Esophagus muscularis mucosa (tissue), 4 donors: ENCODE results near the gene CRYAB. TPM values are rescaled to one million over a fixed set of nuclear protein-coding genes. Genes with fewer than 3 reads are reported as not detected.

Experiments
- DNase-seq: peaks from one replicate; pipeline ENCODE4 v3.0.0-alpha.2; 2017; ENCODE audit errors: extremely low spot score
- H3K27ac ChIP-seq, 4 donors: fragments of 200-600 bp; sonication (generic); replicated peaks in 1 of 4; 1 replicate in 3 of 4; 2 replicates in 1 of 4; pipeline ENCODE4 v1.5.1; 2016 to 2019; ENCODE audit warnings: mild to moderate bottlenecking in 1 of 4
- H3K27me3 ChIP-seq, 4 donors: fragments of 200-600 bp; sonication (generic); one replicate each; pipeline versions ENCODE4 v1.5.1 to v1.6.0; 2016 to 2019
- H3K36me3 ChIP-seq, 4 donors: fragments of 200-600 bp; sonication (generic); one replicate each; pipeline ENCODE4 v1.5.1; 2016 to 2019
- H3K4me1 ChIP-seq, 4 donors: fragments of 200-600 bp; sonication (generic); one replicate each; pipeline ENCODE4 v1.5.1; 2016 to 2019
- H3K4me3 ChIP-seq, 4 donors: fragments of 200-600 bp; sonication (generic); 1 replicate in 2 of 4; 2 replicates in 2 of 4; pipeline ENCODE4 v1.5.1; 2016 to 2019; ENCODE audit warnings: mild to moderate bottlenecking in 4 of 4, moderate library complexity in 1 of 4
- H3K9me3 ChIP-seq, 4 donors: fragments of 200-600 bp; sonication (generic); 1 replicate in 3 of 4; 2 replicates in 1 of 4; pipeline ENCODE4 v1.5.1; 2016 to 2019
- CTCF ChIP-seq, 3 experiments: fragments of 200-600 bp in 2 of 3; fragments of 450-650 bp in 1 of 3; sonication (generic) in 2 of 3; IDR thresholded peaks; one replicate each; pipeline ENCODE4 v1.5.1; 2017 to 2019; ENCODE audit warnings: antibody characterized with exemption in 3 of 3, mild to moderate bottlenecking in 2 of 3, moderate library complexity in 1 of 3
- EP300 ChIP-seq: sonication (generic); formaldehyde crosslinking; IDR thresholded peaks from one replicate; pipeline ENCODE4 v1.6.1; 2017; ENCODE audit warnings: antibody characterized with exemption
- POLR2A ChIP-seq: fragments of 450-650 bp; IDR thresholded peaks from one replicate; pipeline ENCODE4 v1.6.1; 2017; ENCODE audit warnings: antibody characterized with exemption, moderate library complexity, mild to moderate bottlenecking, low read depth
- POLR2AphosphoS5 ChIP-seq, 2 donors: sonication (generic); formaldehyde crosslinking; IDR thresholded peaks; one replicate each; pipeline ENCODE4 v1.6.1; 2017; ENCODE audit warnings: antibody characterized with exemption in 2 of 2
- WGBS: methylation state at CpG from one replicate; pipeline ENCODE4 v1.1.5; 2018; 5-methylcytosine and 5-hydroxymethylcytosine counted together
- intact Hi-C: fragments of 100-400 bp; cut with DNase I; formaldehyde crosslinking; loops from one replicate; pipeline ENCODE4 v1.15.1; 2023
- small RNA-seq, 3 donors: library from RNA; depleted of rRNA; stranded (forward); fragments of <200 nt; gene quantifications; one replicate each; pipeline ENCODE3, GENCODE V24; 2016
- total RNA-seq, 4 donors: library from RNA; depleted of rRNA; stranded (reverse); fragments of >200 nt; gene quantifications; one replicate each; pipeline versions ENCODE4 v1.1.0 to v1.2.1, GENCODE V29; 2016

CRYAB gene
- total RNA-seq, 4 donors from 2014 or later, result 315 to 493 (median 382) TPM

GRCh38 chr11:111860257-111860656 lies 51.3 kb downstream of the CRYAB start:
- H3K36me3 ChIP-seq, result peaks cover 48 to 96% (median 71%) of the 10 kb centered on the region in 4 donors
- WGBS, result 95% methylated on average over 3 of the region's 3 CpGs
- no peak overlapping the region for H3K27ac ChIP-seq
- no peaks in the 10 kb centered on the region for H3K4me1 ChIP-seq
- H3K9me3 ChIP-seq, result no peaks in the 10 kb centered on the region
- TF ChIP-seq CTCF (IDR thresholded peaks at IDR 0.05), result no peak
- TF ChIP-seq EP300, result no peak
- no peak for TF ChIP-seq POLR2A
- no peak for TF ChIP-seq POLR2AphosphoS5 (IDR thresholded peaks at IDR 0.05)
- intact Hi-C loops, result no loop called here
- H3K4me3 ChIP-seq, result no peak overlapping the region
- H3K27me3 ChIP-seq, result no peaks in the 10 kb centered on the region
- DNase-seq, result no peak

Small RNA genes within 50 kb of the gene (small RNA-seq; reads per million reads assigned to genes)
- gene C11orf52 (0 reads per million in 3 donors), gene GNG5P3 (0 reads per million in 3 donors), gene RNA5SP351 (0 reads per million in 3 donors), gene RPL37AP8 (0 to 0.67 (median 0) reads per million in 3 donors)

Other genes starting within 250 kb of the CRYAB start
- 10 to 100 TPM in 2 of 4 donors, 1 to 10 TPM in 2; 9.6 to 12.8 (median 10.5) TPM for gene PPP2R1B, start 145.4 kb downstream of the CRYAB start, total RNA-seq
- gene ALG9, start 40.2 kb downstream of the CRYAB start, total RNA-seq, result 10 to 100 TPM; 18.4 to 24.1 (median 22.1) TPM
- under 1 TPM; 0.83 to 0.92 (median 0.84) TPM for gene FDXACB1, start 32.6 kb downstream of the CRYAB start, total RNA-seq
- 10 to 100 TPM in 3 of 4 donors, 1 to 10 TPM in 1; 8.7 to 21.7 (median 19.9) TPM for gene CFAP68, start 32.2 kb downstream of the CRYAB start, total RNA-seq
- 1 to 10 TPM; 1.2 to 4.0 (median 2.4) TPM for gene HSPB2, start 964 bp upstream of the CRYAB start, total RNA-seq
- gene C11orf52, start 7.1 kb upstream of the CRYAB start, total RNA-seq, result 1 to 10 TPM; 1.8 to 6.9 (median 2.9) TPM
- 100 to 1,000 TPM; 101 to 168 (median 122) TPM for gene DIXDC1, start 25.6 kb upstream of the CRYAB start, total RNA-seq
- 10 to 100 TPM; 27.2 to 32.4 (median 29.4) TPM for gene DLAT, start 113.6 kb upstream of the CRYAB start, total RNA-seq
- 1 to 10 TPM in 2 of 4 donors, under 1 TPM in 2; 0.83 to 1.5 (median 1.1) TPM for gene PIH1D2, start 162.2 kb upstream of the CRYAB start, total RNA-seq
- 10 to 100 TPM; 13.7 to 20.4 (median 16.1) TPM for gene NKAPD1, start 162.5 kb upstream of the CRYAB start, total RNA-seq
- 10 to 100 TPM; 27.8 to 57.7 (median 30.9) TPM for gene TIMM8B, start 175.0 kb upstream of the CRYAB start, total RNA-seq
- 100 to 1,000 TPM; 112 to 148 (median 128) TPM for gene SDHD, start 175.1 kb upstream of the CRYAB start, total RNA-seq